IMR-90 (cell line): ENCODE measurements around the gene PCDH1.

Source experiments
- BHLHE40 ChIP-seq: fragments of 150-350 bp; IDR thresholded peaks from 2 replicates; pipeline ENCODE4 v1.6.1; 2016; ENCODE audit warnings: mild to moderate bottlenecking, low read depth, low read length
- CEBPB ChIP-seq: IDR thresholded peaks from 2 replicates; pipeline ENCODE4 v1.6.1; 2012; ENCODE audit warnings: low read depth, low read length, improper control_type of control experiment
- CTCF ChIP-seq: conservative IDR thresholded peaks from 2 replicates; pipeline ENCODE4 v1.5.1; 2012; ENCODE audit warnings: mild to moderate bottlenecking, low read depth, low read length, improper control_type of control experiment
- ELK1 ChIP-seq: fragments of 150-350 bp; IDR thresholded peaks from 2 replicates; pipeline ENCODE4 v1.6.1; 2016; ENCODE audit warnings: low read depth, mild to moderate bottlenecking, low read length, moderate library complexity, borderline replicate concordance
- MAFK ChIP-seq: IDR thresholded peaks from 2 replicates; pipeline ENCODE4 v1.6.1; 2012; ENCODE audit warnings: low read depth, low read length, improper control_type of control experiment
- MAZ ChIP-seq: IDR thresholded peaks from 2 replicates; pipeline ENCODE4 v1.6.1; 2012; ENCODE audit warnings: low read depth, mild to moderate bottlenecking, low read length, improper control_type of control experiment, moderate library complexity, borderline replicate concordance
- MXI1 ChIP-seq: IDR thresholded peaks from 2 replicates; pipeline ENCODE4 v1.6.1; 2012; ENCODE audit warnings: low read depth, mild to moderate bottlenecking, low read length, moderate library complexity, borderline replicate concordance
- NFE2L2 ChIP-seq: fragments of 150-350 bp; IDR thresholded peaks from 2 replicates; pipeline ENCODE4 v1.6.1; 2016; ENCODE audit warnings: low read depth, mild to moderate bottlenecking, low read length
- POLR2A ChIP-seq: IDR thresholded peaks from 2 replicates; pipeline ENCODE4 v1.6.1; 2012; ENCODE audit warnings: mild to moderate bottlenecking, low read depth, low read length
- RAD21 ChIP-seq: IDR thresholded peaks from 2 replicates; pipeline ENCODE4 v1.6.1; 2012; ENCODE audit warnings: low read length, improper control_type of control experiment
- RCOR1 ChIP-seq: IDR thresholded peaks from 2 replicates; pipeline ENCODE4 v1.6.1; 2012; ENCODE audit warnings: mild to moderate bottlenecking, low read length, improper control_type of control experiment; ENCODE audit not compliant: insufficient replicate concordance
- RFX5 ChIP-seq: IDR thresholded peaks from 2 replicates; pipeline ENCODE4 v1.8.0; 2012; ENCODE audit warnings: low read depth, mild to moderate bottlenecking, low read length, moderate library complexity
- SMC3 ChIP-seq: fragments of 150-350 bp; IDR thresholded peaks from 2 replicates; pipeline ENCODE4 v1.6.1; 2016; ENCODE audit warnings: low read depth, mild to moderate bottlenecking, antibody characterized with exemption, low read length, moderate library complexity
- USF2 ChIP-seq: fragments of 150-350 bp; IDR thresholded peaks from 2 replicates; pipeline ENCODE4 v1.6.1; 2017; ENCODE audit warnings: mild to moderate bottlenecking, antibody characterized with exemption, low read length, low read depth

- TF ChIP-seq CTCF (0 out of 2 replicates have a peak, but pooled peaks have one; percentile 0), BHLHE40 (no peak), POLR2A (peak; percentile 92), MXI1 (0 out of 2 replicates have a peak, but pooled peaks have one; percentile 23), ELK1 (no peak), RAD21 (no peak), MAZ (peak; percentile 52; the same call in 1 of the 2 replicates), SMC3 (no peak), CEBPB (no peak), RFX5 (no peak), MAFK (no peak), USF2 (no peak), NFE2L2 (no peak), RCOR1 (no peak)
These were observed 45.5 kb upstream of the PCDH1 start, which contains the start of gene DELE1 for GRCh38 chr5:141923448-141924313.
